GM18508 (cell line): ENCODE results near the gene MRPL51.
"Not testable (repeated sequence)": the region's sequence is repeated elsewhere in the genome, so short reads cannot be mapped to it uniquely, and the experiment has no call there.

Experiments
- ATAC-seq: cut with Tn5 transposase; IDR thresholded peaks from one replicate; pipeline ENCODE4 v1.9.1; 2021; ENCODE audit warnings: moderate number of reproducible peaks; ENCODE audit not compliant: insufficient read depth, unreplicated experiment

MRPL51 gene

GRCh38 chr12:6532051-6532926 is 39.2 kb upstream of the MRPL51 start:
- ATAC-seq = no peak

- ATAC-seq = no peak
Observed at GRCh38 chr12:6530576-6531260, 37.7 kb upstream of the MRPL51 start.

DNA sequence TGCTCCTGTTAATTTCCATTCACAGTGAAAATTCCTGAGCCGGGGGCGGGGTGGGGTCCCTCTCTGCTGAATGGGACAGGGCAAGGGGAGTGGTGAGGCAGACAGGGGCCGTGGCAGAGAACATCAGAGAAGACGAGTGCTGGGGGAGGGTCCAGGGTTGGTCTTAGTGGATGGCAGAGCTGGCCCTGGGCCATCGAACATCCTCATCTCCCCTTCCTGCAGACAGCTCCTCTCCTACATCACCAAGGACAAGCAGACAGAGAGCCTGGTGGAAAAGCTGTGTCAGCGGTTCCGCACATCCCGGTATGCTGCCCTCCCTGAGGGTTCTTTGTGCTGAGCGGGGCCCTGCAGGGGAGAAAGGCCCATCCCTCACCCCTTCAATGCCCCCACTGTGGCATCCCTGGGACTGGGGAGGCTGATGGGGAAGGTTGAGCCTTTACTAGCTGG is 36.3 kb upstream of the MRPL51 start:
- ATAC-seq = no peak

- ATAC-seq = no peak
Observed at GRCh38 chr12:6528539-6529235, 35.6 kb upstream of the MRPL51 start.

GRCh38 chr12:6527711-6528110 is 34.6 kb upstream of the MRPL51 start:
- no peak for ATAC-seq

GRCh38 chr12:6526766-6527525 is 33.9 kb upstream of the MRPL51 start:
- no peak for ATAC-seq

GRCh38 chr12:6526201-6526600 is 33.1 kb upstream of the MRPL51 start:
- no peak for ATAC-seq

DNA sequence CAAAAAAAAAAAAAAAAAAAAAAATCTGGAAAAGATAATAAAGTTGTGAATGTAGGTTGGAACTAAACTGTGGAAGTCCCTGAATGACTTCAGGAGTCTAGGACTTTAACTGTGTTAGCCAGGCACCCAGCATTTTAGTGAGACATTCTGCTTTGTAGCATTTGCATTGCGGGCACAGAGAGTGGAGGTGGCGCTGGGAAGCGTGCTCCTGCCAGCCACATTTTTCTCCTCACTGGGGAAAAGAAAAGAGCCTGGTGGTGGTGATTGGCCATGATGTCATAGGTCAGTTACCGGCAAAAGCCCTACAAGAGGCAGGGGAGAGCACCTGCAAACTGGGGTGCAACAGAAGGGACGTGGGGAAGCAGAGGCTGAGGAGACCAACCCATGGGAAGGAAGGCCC is 31.6 kb upstream of the MRPL51 start:
- no peak for ATAC-seq

DNA sequence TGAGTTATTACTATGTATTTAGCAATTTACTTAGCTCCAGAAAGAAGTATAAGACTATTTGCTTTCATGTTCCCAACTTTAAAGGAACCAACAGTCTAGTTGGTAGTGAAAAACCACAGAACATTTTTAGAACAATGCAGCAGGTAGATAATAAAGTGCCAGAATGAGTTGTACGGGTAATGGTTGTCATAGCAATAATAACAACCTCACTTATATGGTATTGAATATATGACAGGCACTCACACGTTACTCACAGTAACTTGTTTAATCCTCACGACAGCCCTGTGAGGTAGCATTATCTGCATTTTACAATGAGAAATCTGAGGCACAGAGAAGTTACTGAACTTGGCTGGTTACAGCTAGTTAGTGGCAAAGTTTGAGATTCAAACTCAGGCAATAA is 30.6 kb upstream of the MRPL51 start:
- ATAC-seq = no peak

GRCh38 chr12:6522193-6522592 is 29.1 kb upstream of the MRPL51 start:
- ATAC-seq = no peak

- ATAC-seq = no peak
Observed at GRCh38 chr12:6520186-6520585, 27.1 kb upstream of the MRPL51 start.

- ATAC-seq = no peak
Observed at GRCh38 chr12:6508087-6508486, 15.0 kb upstream of the MRPL51 start.

DNA sequence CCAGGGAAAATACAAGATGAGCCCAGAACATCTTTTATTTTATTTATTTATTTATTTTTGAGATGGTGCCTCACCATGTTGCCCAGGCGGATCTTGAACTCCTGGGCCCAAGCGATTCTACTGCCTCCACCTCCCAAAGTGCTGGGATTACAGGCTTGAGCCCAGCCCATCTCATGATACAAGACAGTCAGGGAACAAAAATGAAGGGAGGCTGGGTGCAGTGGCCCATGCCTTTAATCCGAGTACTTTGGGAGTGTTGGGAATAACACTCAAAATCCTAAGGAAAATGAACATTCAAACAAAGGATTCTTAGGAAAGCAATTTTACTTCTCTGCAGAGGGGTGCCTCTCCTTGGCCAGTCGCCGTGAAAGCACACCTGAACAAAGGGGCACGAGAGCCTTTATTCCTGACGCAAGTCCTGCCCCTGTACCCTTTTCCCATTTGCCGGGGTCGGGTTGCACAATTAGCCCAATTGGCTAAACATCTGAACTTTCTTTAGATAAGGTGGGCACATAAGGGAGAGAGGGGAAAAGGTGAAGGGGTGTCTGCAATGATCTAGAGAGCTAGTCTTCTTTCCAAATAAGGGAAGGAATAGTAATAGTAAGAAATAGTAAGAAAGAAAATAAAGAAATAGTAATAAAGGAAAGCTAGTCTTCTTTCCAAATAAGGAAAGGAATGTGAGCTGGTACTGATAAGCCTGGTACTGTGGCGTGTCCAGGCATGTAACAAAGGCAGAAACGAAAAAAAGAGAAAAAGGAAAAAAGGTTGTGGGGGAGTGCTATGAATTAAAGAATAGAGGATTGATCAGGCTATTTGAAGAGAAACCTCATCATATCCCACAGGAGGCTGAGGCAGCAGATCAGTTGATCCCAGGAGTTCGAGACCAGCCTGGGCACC is 14.3 kb upstream of the MRPL51 start:
- ATAC-seq = no peak

DNA sequence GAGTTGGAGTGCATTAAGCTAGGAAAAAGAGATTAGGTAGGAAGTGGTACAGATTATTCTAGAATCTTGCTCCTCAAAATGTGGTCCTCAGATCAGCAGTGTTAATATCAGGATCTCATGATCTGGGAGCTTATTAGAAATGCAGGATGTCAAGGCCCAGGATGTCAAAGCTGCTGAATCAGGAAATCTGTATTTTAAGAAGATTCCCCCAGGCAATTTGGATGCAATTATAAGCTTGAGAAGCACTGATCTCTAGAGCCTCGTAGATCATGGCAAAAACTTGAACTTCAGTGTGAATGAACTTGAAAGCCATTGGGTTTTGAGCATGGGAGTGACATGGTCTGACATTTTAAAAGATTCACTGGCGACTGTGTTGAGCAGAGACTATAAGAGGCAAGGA is 7.4 kb upstream of the MRPL51 start:
- ATAC-seq = no peak

- not testable (repeated sequence) for ATAC-seq
Observed at GRCh38 chr12:6497291-6497690, 4.2 kb upstream of the MRPL51 start.

DNA sequence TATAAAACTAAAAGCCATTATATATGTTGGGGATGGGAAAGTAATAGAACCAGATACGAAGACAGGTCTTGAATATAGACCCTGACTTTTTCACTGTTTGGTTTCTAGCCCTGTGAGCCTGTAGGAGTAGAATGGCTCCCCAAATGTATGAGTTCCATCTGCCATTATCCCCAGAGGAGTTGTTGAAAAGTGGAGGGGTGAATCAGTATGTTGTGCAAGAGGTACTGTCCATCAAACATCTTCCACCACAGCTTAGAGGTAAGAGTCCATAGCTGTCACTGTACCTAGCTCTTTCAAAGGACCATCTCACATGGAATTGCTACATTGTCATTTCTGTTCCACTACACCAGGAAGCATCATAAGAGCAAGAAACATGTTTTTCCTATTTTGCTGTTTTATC is 1.9 kb upstream of the MRPL51 start:
- no peak for ATAC-seq

GRCh38 chr12:6494258-6494743 is 1.2 kb upstream of the MRPL51 start:
- no peak for ATAC-seq

- peak; percentile 79 for ATAC-seq
Observed at GRCh38 chr12:6493497-6494257, 615 bp upstream of the MRPL51 start, which contains the start of gene NCAPD2. NCAPD2 (plus strand) TSS chr12:6494102; CDS start chr12:6495099, 997 bp downstream.
